SK-MEL-5 (cell line): ENCODE data around the gene TIMM17A. TPM values are rescaled to one million over a fixed set of nuclear protein-coding genes. Genes with fewer than 3 reads are reported as not detected.

Source experiments
- DNase-seq: peaks from one replicate; pipeline ENCODE4 v3.0.0-alpha.2; 2016; ENCODE audit warnings: low read depth, low spot score
- in situ Hi-C: cut with HindIII; loops from 2 replicates; pipeline ENCODE4 v1.10.0; 2016; ENCODE audit warnings: low sequenced_read_pairs, high pct_unique_total_duplicates, low pct_unique_long_range_greater_than_20kb
- total RNA-seq: library from RNA; depleted of rRNA; stranded (reverse); fragments of >200 nt; shearing (Covaris generic); gene quantifications from 2 replicates; pipeline ENCODE4 v1.2.3, GENCODE V29; 2014

Gene TIMM17A
- total RNA-seq, 1 experiment from 2014 or later: 114 TPM

DNA sequence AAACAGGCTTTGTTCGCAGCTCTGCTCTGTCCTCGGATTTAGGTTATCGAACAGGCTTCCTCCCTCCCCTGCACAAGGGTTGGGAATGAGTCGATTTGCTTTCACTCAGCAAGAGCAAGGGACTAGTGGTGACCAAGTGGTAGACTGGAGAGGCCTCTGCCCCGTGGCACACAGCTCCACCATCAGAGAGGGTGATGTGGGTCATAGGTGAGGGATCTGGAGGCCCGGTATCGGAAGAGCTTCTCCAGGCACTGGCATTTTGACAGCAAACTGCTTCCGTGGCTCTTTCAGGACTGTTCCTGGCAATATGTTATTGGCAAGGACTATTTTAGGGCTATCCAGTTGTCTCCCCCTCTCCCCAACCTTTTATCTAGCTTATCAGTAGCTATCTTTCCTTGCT is 52.0 kb downstream of the TIMM17A start:
- in situ Hi-C loops: no loop called here
- no peak for DNase-seq

DNA sequence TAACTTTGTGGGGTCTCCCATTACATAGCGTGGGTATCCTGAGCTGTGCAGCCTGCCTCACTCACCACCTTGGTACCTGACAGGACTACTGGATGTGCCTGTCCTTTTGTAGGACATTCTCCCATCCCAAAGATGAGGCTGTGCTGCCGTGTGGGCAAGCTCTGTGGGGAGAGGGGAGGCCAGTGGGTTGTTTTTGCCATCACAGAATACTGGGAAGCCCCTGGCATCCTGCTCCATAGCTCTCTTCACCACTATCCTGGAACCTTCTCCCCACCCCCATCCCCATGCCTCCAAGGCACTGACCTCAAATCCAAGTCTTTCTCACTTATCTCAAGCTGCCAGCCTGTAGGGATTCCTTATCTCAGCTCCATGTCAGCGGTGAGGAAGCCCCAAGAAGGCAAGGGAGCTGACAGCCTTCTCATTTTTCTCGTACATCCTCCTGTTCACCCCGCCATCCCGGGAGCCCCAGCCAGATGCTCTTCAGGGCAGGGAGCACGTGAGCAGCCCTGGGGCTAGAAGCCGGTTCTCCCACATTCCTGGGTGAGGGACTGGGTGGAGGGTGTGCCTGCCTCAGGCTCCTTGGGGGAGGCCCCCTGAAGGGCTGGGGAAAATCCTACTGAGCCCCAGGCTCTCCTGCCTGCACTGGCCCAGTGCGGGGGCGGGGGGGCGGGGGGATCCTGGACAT is 52.6 kb downstream of the TIMM17A start:
- no peak for DNase-seq
- in situ Hi-C loops: no loop called here

GRCh38 chr1:202009326-202010179 is 54.2 kb downstream of the TIMM17A start:
- in situ Hi-C loops: no loop called here
- DNase-seq: peak; percentile 75

GRCh38 chr1:202010180-202011015 is 55.1 kb downstream of the TIMM17A start, which contains the start of gene ELF3:
TSS of gene ELF3 (plus strand) at chr1:202010587. CDS start at chr1:202011137, 550 bp downstream.
- DNase-seq: no peak
- in situ Hi-C loops: no loop called here

GRCh38 chr1:202011994-202012393 is 56.7 kb downstream of the TIMM17A start:
- in situ Hi-C loops: no loop called here
- no peak for DNase-seq

DNA sequence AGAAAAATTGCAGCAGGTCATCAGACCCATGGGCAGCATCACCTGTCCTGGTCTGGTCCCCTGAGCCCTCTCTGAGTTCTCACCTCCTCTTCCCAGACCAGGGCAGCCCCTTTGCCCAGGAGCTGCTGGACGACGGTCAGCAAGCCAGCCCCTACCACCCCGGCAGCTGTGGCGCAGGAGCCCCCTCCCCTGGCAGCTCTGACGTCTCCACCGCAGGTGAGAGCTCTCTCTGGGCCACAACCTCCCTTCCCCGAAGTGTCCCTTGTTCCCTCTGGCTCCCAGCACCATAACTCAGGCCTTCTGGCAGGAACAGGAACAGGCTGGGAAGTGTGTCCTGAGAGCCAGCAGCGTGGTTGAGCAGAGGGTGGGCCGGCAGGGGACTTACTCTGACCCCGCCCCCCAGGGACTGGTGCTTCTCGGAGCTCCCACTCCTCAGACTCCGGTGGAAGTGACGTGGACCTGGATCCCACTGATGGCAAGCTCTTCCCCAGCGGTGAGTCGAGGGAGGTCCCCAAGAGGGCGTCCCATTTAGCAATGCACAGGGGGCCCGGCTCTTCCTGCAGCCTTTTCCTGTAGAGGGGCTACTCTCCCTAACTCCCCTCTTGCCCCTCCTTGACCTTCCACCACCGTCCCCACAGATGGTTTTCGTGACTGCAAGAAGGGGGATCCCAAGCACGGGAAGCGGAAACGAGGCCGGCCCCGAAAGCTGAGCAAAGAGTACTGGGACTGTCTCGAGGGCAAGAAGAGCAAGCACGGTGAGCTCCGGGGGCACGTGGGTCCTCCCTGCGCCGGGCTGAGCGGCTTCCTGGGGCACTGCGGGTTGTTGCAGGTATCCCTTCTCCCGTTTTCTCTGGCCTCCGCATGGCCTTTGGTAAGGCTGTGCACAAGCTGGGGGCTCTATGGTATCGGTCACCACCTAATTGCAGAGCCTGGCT is 57.5 kb downstream of the TIMM17A start:
- in situ Hi-C loops: no loop called here
- DNase-seq: no peak

GRCh38 chr1:202013603-202014002 is 58.3 kb downstream of the TIMM17A start:
- no peak for DNase-seq

DNA sequence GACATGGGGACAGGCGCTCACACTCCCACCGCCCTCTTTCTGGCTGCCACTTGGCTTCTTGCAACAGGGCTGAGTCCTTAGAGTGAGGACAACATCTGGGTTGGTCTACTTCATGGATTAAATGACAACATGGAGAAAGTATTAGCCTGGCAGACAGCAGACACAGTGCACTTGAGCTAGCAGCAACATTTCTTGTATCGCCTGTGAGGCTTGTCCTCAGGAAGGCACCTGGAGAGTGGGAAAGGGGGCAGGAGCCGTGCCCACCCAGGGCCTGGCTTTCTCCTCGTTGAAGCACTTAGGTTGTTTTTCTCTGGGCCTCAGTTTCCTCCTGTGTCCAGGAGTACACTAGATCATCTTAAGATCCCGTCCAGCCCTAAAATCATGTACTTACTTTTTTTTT is 58.8 kb downstream of the TIMM17A start:
- no peak for DNase-seq
- in situ Hi-C loops: no loop called here

More at GRCh38 chr1:202013603-202014002, 58.3 kb downstream of the TIMM17A start:
- in situ Hi-C loops: no loop called here

DNA sequence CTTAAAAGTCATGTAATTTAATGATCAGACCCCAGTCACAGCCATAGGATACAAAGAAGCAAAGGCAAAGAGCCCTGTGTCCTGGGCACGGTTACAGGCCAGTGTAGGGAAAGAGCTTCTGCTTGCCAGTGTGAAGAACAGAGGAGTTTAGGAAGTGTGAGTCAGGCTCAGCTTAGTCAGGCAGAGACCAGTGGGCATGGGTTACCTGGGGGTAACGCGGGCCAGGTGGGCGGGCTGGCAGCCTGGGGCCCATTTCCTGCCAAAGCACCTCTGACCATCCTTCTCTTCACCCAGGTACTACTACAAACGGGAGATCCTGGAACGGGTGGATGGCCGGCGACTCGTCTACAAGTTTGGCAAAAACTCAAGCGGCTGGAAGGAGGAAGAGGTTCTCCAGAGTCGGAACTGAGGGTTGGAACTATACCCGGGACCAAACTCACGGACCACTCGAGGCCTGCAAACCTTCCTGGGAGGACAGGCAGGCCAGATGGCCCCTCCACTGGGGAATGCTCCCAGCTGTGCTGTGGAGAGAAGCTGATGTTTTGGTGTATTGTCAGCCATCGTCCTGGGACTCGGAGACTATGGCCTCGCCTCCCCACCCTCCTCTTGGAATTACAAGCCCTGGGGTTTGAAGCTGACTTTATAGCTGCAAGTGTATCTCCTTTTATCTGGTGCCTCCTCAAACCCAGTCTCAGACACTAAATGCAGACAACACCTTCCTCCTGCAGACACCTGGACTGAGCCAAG is 59.8 kb downstream of the TIMM17A start:
- no peak for DNase-seq
- in situ Hi-C loops: no loop called here

DNA sequence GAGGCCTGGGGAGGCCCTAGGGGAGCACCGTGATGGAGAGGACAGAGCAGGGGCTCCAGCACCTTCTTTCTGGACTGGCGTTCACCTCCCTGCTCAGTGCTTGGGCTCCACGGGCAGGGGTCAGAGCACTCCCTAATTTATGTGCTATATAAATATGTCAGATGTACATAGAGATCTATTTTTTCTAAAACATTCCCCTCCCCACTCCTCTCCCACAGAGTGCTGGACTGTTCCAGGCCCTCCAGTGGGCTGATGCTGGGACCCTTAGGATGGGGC is 60.3 kb downstream of the TIMM17A start:
- no peak for DNase-seq
- in situ Hi-C loops: no loop called here

- DNase-seq: no peak
- in situ Hi-C loops: no loop called here
These were observed 60.9 kb downstream of the TIMM17A start for GRCh38 chr1:202016022-202016810.

GRCh38 chr1:202016811-202017748 is 61.8 kb downstream of the TIMM17A start:
- no peak for DNase-seq
- in situ Hi-C loops: no loop called here

GRCh38 chr1:202017749-202018467 is 62.6 kb downstream of the TIMM17A start:
- no peak for DNase-seq
- in situ Hi-C loops: no loop called here

DNA sequence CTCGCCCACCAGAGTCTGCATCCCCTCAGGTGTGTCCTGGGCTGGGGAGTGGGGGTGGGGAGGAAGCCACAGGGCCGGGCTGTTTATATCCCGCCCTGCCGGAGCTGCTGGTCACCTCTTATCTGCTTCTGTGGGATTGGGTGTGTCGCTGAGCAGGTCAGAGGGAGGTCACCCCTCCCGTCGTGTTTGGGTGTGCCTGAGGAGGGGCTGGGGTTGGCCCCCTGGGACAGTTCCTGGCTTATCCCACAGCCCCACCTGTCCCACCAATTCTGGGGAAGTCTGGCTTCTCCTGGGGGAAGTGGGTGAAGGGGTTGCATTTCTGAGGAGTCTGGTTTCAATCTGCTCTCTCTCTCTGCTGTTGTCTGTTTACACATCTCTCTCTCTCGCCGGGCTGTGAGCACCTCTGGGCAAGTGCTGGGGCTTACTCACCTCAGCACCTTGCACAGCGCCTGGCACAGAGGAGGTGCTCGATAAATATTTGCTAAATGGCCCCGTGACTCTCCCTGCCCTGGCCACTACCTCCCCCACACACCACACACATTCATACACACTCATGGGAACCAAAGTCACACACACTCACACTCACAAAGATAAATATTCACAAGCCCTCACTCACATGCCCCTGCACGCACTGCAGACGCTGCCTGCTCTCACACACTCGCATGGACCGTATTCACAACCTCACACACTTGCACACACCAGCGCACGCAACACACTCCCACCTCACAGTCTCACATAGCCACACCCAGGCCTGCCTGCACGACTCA is 63.3 kb downstream of the TIMM17A start:
- in situ Hi-C loops: no loop called here
- no peak for DNase-seq
